Neural crest cell (in vitro differentiated cells): Measurements from ENCODE around the gene ADGRL2. TPM values are rescaled to one million over a fixed set of nuclear protein-coding genes. Genes with fewer than 3 reads are reported as not detected.

Source experiments
- DNase-seq: peaks from one replicate; pipeline ENCODE4 v3.0.0; 2021; ENCODE audit warnings: low read depth, mixed read lengths, low spot score
- H3K27ac Mint-ChIP-seq: one replicate; pipeline ENCODE4 v1.8.0; 2021; ENCODE audit warnings: mild to moderate bottlenecking, mixed read lengths; ENCODE audit not compliant: unreplicated experiment
- H3K27me3 Mint-ChIP-seq: 2 replicates; pipeline ENCODE4 v1.8.0; 2021; ENCODE audit warnings: low read depth, mild to moderate bottlenecking, mixed read lengths
- H3K36me3 Mint-ChIP-seq: 2 replicates; pipeline ENCODE4 v1.8.0; 2021; ENCODE audit warnings: low read depth, mild to moderate bottlenecking, mixed read lengths
- H3K4me1 Mint-ChIP-seq: 2 replicates; pipeline ENCODE4 v1.8.0; 2021; ENCODE audit warnings: mixed read lengths
- H3K4me3 Mint-ChIP-seq: one replicate; pipeline ENCODE4 v1.8.0; 2021; ENCODE audit warnings: mild to moderate bottlenecking, mixed read lengths
- H3K9me3 Mint-ChIP-seq: 2 replicates; pipeline ENCODE4 v1.8.0; 2021; ENCODE audit warnings: mixed read lengths
- total RNA-seq: library from RNA; stranded (reverse); gene quantifications from 2 replicates; pipeline ENCODE4 v1.2.1, GENCODE V29; 2021
- TF ChIP-seq, protein P1 (sequence below): fragments of 200-600 bp; sonication (generic); conservative IDR thresholded peaks from 2 replicates; pipeline ENCODE4 v1.5.0; 2021; ENCODE audit warnings: antibody characterized with exemption, mild to moderate bottlenecking

ADGRL2 gene
- total RNA-seq, 1 donor from 2014 or later = 170 TPM

DNA sequence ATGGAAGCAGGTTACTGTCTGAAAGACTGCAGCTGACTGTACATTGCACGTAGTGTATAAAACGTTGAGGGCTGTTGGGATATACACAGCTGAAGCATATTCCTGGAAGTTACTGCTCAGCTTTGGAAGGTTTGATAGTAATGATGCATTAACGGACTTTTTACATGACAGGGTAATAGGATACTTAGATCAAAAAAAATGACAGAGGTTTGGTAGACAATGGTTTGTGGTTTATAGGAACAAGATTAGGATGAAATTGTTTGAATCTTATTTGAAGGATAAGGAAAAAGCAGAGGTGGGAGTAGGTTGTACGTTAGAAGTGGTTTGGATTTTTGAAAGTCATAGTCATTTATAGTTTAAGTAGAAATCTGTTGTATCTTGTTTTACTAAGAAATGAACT lies 33.0 kb downstream of the ADGRL2 start:
- Mint-ChIP-seq H3K27me3 (no peaks in the 10 kb centered on the region), H3K4me1 (peaks cover 63% of the 10 kb centered on the region), H3K27ac (peak overlapping the region; percentile 45), H3K4me3 (peak overlapping the region; percentile 10), H3K9me3 (no peaks in the 10 kb centered on the region), H3K36me3 (peaks cover 6% of the 10 kb centered on the region)
- no peak for DNase-seq
- TF ChIP-seq, protein P1, sequence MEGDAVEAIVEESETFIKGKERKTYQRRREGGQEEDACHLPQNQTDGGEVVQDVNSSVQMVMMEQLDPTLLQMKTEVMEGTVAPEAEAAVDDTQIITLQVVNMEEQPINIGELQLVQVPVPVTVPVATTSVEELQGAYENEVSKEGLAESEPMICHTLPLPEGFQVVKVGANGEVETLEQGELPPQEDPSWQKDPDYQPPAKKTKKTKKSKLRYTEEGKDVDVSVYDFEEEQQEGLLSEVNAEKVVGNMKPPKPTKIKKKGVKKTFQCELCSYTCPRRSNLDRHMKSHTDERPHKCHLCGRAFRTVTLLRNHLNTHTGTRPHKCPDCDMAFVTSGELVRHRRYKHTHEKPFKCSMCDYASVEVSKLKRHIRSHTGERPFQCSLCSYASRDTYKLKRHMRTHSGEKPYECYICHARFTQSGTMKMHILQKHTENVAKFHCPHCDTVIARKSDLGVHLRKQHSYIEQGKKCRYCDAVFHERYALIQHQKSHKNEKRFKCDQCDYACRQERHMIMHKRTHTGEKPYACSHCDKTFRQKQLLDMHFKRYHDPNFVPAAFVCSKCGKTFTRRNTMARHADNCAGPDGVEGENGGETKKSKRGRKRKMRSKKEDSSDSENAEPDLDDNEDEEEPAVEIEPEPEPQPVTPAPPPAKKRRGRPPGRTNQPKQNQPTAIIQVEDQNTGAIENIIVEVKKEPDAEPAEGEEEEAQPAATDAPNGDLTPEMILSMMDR = no peak

DNA sequence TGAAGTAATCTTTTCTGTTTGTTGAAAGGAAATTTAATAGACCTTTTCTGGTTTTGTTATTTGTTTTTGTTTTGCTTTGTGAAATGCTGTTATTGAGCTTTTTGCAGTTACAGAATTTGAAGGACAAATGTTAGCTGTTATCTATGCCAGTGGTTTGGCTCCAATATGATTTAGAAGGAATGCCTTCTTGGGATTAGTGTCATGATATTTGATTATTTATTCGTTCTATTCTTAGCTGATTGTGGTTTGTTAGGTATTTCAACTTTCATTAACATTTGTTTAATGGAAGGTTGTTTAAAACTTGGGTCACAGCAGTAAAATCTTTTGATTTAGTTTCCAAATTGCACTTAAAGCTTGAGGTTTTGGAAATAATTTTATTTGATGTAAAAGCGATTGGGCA lies 33.5 kb downstream of the ADGRL2 start:
- Mint-ChIP-seq H3K9me3 (peaks cover under 1% of the 10 kb centered on the region), H3K27me3 (no peaks in the 10 kb centered on the region), H3K36me3 (peaks cover 9% of the 10 kb centered on the region), H3K27ac (peak overlapping the region; percentile 45), H3K4me3 (peak overlapping the region; percentile 36), H3K4me1 (peaks cover 67% of the 10 kb centered on the region)
- DNase-seq = no peak
- TF ChIP-seq, protein P1 = no peak

DNA sequence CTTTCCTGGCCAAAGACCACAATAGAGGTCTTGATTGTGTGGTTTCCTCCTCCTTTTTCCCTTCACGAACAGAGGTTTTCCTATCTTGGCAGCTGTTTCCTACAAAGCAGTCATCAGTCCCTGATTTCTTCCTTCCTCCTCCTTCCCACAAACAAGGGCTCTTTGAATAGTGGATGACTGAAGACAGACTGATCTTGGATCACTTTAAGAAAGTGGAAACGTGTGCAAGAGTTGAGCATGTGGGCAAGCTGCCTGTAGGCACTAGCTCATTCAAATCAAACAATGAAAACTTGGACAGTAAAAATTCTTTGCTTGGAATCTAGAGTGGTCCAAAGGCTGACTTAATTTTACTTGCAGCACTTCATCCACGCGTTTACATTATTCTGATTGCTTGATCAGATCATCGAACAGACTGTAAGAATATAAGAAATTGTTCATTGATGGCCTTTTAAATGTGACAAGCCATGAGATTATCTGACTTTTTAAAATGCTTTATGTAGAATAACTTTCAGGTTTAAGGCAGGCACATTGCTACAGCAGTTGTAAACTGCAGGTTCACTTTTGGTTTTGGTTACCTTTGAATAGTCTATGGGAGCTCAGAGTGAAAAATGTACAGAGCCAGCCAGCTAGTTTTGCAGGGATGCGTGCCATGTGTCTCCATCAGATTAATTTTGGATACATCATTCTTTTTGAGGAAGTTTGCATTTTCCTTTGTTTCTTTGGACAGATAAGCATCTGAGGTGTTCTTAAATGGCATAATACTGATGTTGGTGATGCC lies 34.4 kb downstream of the ADGRL2 start:
- peak overlapping the region; percentile 35 for H3K4me3 Mint-ChIP-seq
- peaks cover 63% of the 10 kb centered on the region for H3K4me1 Mint-ChIP-seq
- peaks cover 12% of the 10 kb centered on the region for H3K36me3 Mint-ChIP-seq
- H3K9me3 Mint-ChIP-seq = peaks cover 3% of the 10 kb centered on the region
- no peaks in the 10 kb centered on the region for H3K27me3 Mint-ChIP-seq
- TF ChIP-seq, protein P1 = no peak
- DNase-seq = no peak
- H3K27ac Mint-ChIP-seq = peak overlapping the region; percentile 1

DNA sequence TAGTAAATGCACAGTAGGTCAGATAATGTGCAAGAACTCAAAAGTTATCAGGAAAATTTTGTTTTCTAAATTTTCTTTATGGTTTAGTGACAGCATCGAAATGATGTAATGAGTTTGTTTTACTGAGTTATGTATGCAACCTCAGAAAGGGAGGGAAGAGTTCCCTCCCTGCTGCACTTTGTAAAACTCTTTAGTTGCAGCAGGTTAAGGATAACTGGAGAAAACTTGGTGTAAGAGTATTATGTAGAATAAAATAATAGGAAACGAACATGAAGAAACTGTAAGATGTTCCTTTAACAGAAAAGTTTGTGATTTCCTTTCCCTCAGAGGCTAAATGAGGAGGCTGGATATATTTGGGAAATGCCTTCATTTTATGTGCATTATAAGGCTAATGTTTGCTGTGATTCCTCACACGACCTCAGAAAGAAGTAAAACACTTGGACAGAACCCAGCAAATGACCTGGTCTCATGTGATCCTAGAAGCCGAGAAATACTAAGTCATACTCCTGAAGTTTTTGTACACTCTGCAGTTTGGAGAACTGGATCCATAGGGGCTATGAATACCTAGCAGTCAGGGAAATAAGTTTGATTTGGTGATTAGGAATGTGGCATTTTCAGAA lies 35.4 kb downstream of the ADGRL2 start:
- peaks cover 63% of the 10 kb centered on the region for H3K4me1 Mint-ChIP-seq
- TF ChIP-seq, protein P1 = no peak

DNA sequence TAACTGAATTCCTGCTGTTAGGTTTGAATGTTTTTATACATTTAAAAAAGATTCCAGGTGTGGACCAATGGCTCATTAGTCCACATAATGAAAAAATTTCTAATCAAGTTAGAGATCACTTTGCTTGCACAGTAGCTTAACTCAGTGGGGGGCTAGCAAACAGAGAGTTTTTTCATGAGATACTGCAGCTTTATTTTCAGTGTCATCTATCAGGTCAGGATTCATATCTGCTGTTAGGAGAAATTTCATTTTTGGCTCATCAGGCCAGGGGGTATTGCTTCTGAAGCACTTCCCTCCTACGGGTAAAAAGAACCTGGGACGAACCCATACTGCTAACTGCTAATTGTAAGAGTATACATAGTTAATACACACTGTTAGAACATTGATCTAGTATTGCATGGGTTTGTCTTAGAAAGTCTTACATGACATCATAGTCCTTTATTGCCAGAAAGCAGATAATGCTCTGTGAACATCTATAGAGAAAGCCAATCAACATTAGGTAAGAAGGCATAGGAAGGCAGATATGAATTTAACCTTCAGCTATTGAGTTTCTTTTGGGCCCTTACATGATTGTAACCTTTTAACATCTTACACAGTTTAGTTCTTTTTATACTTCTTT lies 38.0 kb downstream of the ADGRL2 start:
- no peak overlapping the region for H3K27ac Mint-ChIP-seq
- TF ChIP-seq, protein P1 = no peak
- no peak overlapping the region for H3K4me3 Mint-ChIP-seq
- peaks cover 46% of the 10 kb centered on the region for H3K4me1 Mint-ChIP-seq
- H3K27me3 Mint-ChIP-seq = no peaks in the 10 kb centered on the region
- peaks cover 6% of the 10 kb centered on the region for H3K9me3 Mint-ChIP-seq
- H3K36me3 Mint-ChIP-seq = peaks cover 21% of the 10 kb centered on the region
- no peak for DNase-seq

More for the DNA sequence above, 35.4 kb downstream of the ADGRL2 start:
- no peak overlapping the region for H3K4me3 Mint-ChIP-seq
- peaks cover 12% of the 10 kb centered on the region for H3K36me3 Mint-ChIP-seq
- no peaks in the 10 kb centered on the region for H3K27me3 Mint-ChIP-seq
- peaks cover 3% of the 10 kb centered on the region for H3K9me3 Mint-ChIP-seq
- DNase-seq = no peak
- H3K27ac Mint-ChIP-seq = peak overlapping the region; percentile 89
